Astrocyte (in vitro differentiated cells and primary cell): ENCODE measurements around the gene PIP4K2A. TPM values are rescaled to one million over a fixed set of nuclear protein-coding genes. Genes with fewer than 3 reads are reported as not detected.

Experiments used
- DNase-seq: peaks from one replicate; pipeline ENCODE4 v3.0.0-alpha.2; 2010; ENCODE audit warnings: low read depth
- FAIRE-seq: peaks from 2 replicates; lab custom pipeline; 2011; peaks lifted over from hg19 to GRCh38; lab: Jason Lieb, UNC
- H2AFZ ChIP-seq: 2 replicates; pipeline ENCODE4 v1.6.0; 2012; ENCODE audit warnings: low read depth, low read length, inconsistent platforms
- H3K27ac ChIP-seq: 2 replicates; pipeline ENCODE4 v1.5.1; 2011; ENCODE audit warnings: low read depth, low read length, inconsistent platforms
- H3K27me3 ChIP-seq: 2 replicates; pipeline ENCODE4 v1.6.0; 2011; ENCODE audit warnings: low read length, inconsistent platforms; ENCODE audit not compliant: insufficient read depth
- H3K36me3 ChIP-seq: 2 replicates; pipeline ENCODE4 v1.5.1; 2011; ENCODE audit warnings: low read length, inconsistent platforms; ENCODE audit not compliant: insufficient read depth
- H3K4me1 ChIP-seq: 2 replicates; pipeline ENCODE4 v1.5.1; 2011; ENCODE audit warnings: low read length, inconsistent platforms; ENCODE audit not compliant: insufficient read depth
- H3K4me2 ChIP-seq: 2 replicates; pipeline ENCODE4 v1.6.0; 2012; ENCODE audit warnings: low read length, inconsistent platforms
- H3K4me3 ChIP-seq: 2 replicates; pipeline ENCODE4 v1.5.1; 2011; ENCODE audit warnings: low read depth, mild to moderate bottlenecking, low read length, inconsistent platforms; ENCODE audit not compliant: insufficient read depth
- H3K79me2 ChIP-seq: 2 replicates; pipeline ENCODE4 v1.6.0; 2012; ENCODE audit warnings: mild to moderate bottlenecking, low read length, inconsistent platforms; ENCODE audit not compliant: insufficient read depth
- H3K9ac ChIP-seq: 2 replicates; pipeline ENCODE4 v1.6.0; 2012; ENCODE audit warnings: mild to moderate bottlenecking, low read length, inconsistent platforms
- H3K9me3 ChIP-seq: 2 replicates; pipeline ENCODE4 v1.5.1; 2012; ENCODE audit warnings: low read depth, mild to moderate bottlenecking, low read length, inconsistent platforms; ENCODE audit not compliant: insufficient read depth
- H4K20me1 ChIP-seq: 2 replicates; pipeline ENCODE4 v1.6.0; 2012; ENCODE audit warnings: low read length, inconsistent platforms; ENCODE audit not compliant: insufficient read depth
- H3K27ac Mint-ChIP-seq: one replicate; pipeline ENCODE4 v1.8.0; 2021; ENCODE audit warnings: mild to moderate bottlenecking, mixed read lengths; ENCODE audit not compliant: unreplicated experiment
- H3K27me3 Mint-ChIP-seq: one replicate; pipeline ENCODE4 v1.8.0; 2021; ENCODE audit warnings: low read depth, mixed read lengths; ENCODE audit not compliant: unreplicated experiment
- H3K36me3 Mint-ChIP-seq: one replicate; pipeline ENCODE4 v1.8.0; 2021; ENCODE audit warnings: low read depth, mixed read lengths; ENCODE audit not compliant: unreplicated experiment
- H3K4me1 Mint-ChIP-seq: one replicate; pipeline ENCODE4 v1.8.0; 2021; ENCODE audit warnings: low read depth, mixed read lengths; ENCODE audit not compliant: unreplicated experiment
- H3K4me3 Mint-ChIP-seq: one replicate; pipeline ENCODE4 v1.8.0; 2021; ENCODE audit warnings: mild to moderate bottlenecking, moderate library complexity, mixed read lengths; ENCODE audit not compliant: unreplicated experiment
- H3K9me3 Mint-ChIP-seq: one replicate; pipeline ENCODE4 v1.8.0; 2021; ENCODE audit warnings: mild to moderate bottlenecking, mixed read lengths; ENCODE audit not compliant: unreplicated experiment
- EZH2 ChIP-seq: IDR thresholded peaks from 2 replicates; pipeline ENCODE4 v1.6.1; 2012; ENCODE audit warnings: mild to moderate bottlenecking, low read length, inconsistent platforms; ENCODE audit not compliant: insufficient read depth
- total RNA-seq: library from RNA; stranded (reverse); gene quantifications from 2 replicates; pipeline ENCODE4 v1.2.1, GENCODE V29; 2021
- TF ChIP-seq, protein P1 (sequence below): IDR thresholded peaks from 2 replicates; pipeline ENCODE4 v1.5.1; 2011; ENCODE audit warnings: low read depth, mild to moderate bottlenecking, inconsistent platforms, low read length, moderate library complexity; ENCODE audit not compliant: insufficient read depth

Gene PIP4K2A
- total RNA-seq, 1 donor from 2014 or later, result 36.8 TPM

DNA sequence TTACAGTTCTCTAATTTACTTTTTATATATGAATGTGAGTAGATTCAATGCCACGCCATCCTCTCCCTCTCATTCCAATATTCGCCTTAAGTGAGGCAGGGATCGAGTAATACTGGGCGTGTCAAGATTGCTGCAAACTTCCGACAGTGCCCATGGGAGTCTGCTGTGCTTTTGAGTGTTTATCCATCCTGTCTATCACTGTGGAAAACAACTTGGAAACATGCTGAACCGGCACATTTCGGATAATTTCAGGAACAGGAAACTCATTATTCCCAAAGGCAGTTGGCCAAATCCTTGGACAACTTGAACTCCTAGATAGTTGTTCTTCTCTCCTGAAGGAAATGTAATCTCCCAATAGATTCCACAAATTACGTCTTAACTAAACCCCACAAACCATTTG is 28.5 kb downstream of the PIP4K2A start:
- H3K27ac ChIP-seq, result no peak overlapping the region
- H3K9ac ChIP-seq, result no peak overlapping the region
- H4K20me1 ChIP-seq, result peaks cover 49% of the 10 kb centered on the region
- Mint-ChIP-seq H3K4me1 (peaks cover 44% of the 10 kb centered on the region), H3K27me3 (no peaks in the 10 kb centered on the region), H3K9me3 (no peaks in the 10 kb centered on the region), H3K36me3 (peaks cover 2% of the 10 kb centered on the region), H3K4me3 (no peak overlapping the region), H3K27ac (peak overlapping the region; percentile 3)
- no peaks in the 10 kb centered on the region for H3K36me3 ChIP-seq
- DNase-seq (no peak), FAIRE-seq (no peak)
- H3K27me3 ChIP-seq, result no peaks in the 10 kb centered on the region
- TF ChIP-seq, protein P1, sequence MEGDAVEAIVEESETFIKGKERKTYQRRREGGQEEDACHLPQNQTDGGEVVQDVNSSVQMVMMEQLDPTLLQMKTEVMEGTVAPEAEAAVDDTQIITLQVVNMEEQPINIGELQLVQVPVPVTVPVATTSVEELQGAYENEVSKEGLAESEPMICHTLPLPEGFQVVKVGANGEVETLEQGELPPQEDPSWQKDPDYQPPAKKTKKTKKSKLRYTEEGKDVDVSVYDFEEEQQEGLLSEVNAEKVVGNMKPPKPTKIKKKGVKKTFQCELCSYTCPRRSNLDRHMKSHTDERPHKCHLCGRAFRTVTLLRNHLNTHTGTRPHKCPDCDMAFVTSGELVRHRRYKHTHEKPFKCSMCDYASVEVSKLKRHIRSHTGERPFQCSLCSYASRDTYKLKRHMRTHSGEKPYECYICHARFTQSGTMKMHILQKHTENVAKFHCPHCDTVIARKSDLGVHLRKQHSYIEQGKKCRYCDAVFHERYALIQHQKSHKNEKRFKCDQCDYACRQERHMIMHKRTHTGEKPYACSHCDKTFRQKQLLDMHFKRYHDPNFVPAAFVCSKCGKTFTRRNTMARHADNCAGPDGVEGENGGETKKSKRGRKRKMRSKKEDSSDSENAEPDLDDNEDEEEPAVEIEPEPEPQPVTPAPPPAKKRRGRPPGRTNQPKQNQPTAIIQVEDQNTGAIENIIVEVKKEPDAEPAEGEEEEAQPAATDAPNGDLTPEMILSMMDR, result no peak
- TF ChIP-seq EZH2, result no peak
- no peak overlapping the region for H3K4me3 ChIP-seq
- no peaks in the 10 kb centered on the region for H3K9me3 ChIP-seq
- H3K4me1 ChIP-seq, result peaks cover 31% of the 10 kb centered on the region
- H3K79me2 ChIP-seq, result peaks cover 84% of the 10 kb centered on the region
- H2AFZ ChIP-seq, result no peak overlapping the region
- H3K4me2 ChIP-seq, result no peak overlapping the region

DNA sequence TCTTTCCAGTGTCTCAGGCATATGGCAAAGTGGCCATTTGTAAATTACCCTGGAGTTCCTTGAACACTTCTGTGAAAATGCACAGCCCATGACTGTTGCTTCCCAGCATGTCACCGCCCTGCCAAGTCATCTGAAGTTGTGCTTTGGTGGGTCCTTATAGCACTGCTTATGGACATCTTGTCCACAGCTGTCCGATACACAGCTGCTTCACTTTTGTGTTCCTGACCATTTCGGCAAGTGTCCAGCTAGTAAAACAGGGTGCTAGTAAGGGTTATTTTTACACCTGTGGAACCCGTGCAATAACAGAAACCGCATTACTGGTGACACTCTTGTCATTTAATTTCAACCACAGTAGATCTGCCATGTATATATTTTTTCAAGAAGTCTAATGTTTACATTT is 29.7 kb downstream of the PIP4K2A start:
- Histone ChIP-seq H2AFZ (no peak overlapping the region), H3K4me2 (no peak overlapping the region), H3K27ac (no peak overlapping the region), H4K20me1 (peaks cover 47% of the 10 kb centered on the region), H3K36me3 (no peaks in the 10 kb centered on the region), H3K4me3 (no peak overlapping the region), H3K9ac (no peak overlapping the region), H3K9me3 (no peaks in the 10 kb centered on the region), H3K79me2 (peaks cover 85% of the 10 kb centered on the region), H3K4me1 (peaks cover 31% of the 10 kb centered on the region), H3K27me3 (no peaks in the 10 kb centered on the region)
- peaks cover 2% of the 10 kb centered on the region for H3K36me3 Mint-ChIP-seq
- H3K4me3 Mint-ChIP-seq, result no peak overlapping the region
- TF ChIP-seq EZH2, result no peak
- TF ChIP-seq, protein P1, result no peak
- peak overlapping the region; percentile 77 for H3K27ac Mint-ChIP-seq
- DNase-seq (no peak), FAIRE-seq (no peak)
- no peaks in the 10 kb centered on the region for H3K9me3 Mint-ChIP-seq
- H3K27me3 Mint-ChIP-seq, result no peaks in the 10 kb centered on the region
- peaks cover 51% of the 10 kb centered on the region for H3K4me1 Mint-ChIP-seq

DNA sequence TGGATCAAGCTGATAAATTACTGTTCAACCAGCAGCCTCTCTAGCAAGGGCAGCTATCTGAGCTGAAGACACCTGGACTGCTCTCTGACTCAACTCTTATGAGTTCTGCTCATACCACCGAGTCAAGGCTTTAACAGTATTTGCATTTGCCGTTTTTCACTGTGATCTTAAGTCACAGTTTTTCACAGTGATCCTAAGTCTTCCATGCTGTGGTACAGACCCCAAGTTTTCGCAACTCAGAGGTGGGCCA is 31.3 kb downstream of the PIP4K2A start:
- Histone ChIP-seq H3K9ac (peak overlapping the region; percentile 71), H2AFZ (no peak overlapping the region), H3K4me2 (peak overlapping the region; percentile 80), H3K4me1 (peaks cover 31% of the 10 kb centered on the region), H3K27me3 (no peaks in the 10 kb centered on the region), H3K4me3 (no peak overlapping the region), H3K79me2 (peaks cover 85% of the 10 kb centered on the region), H4K20me1 (peaks cover 41% of the 10 kb centered on the region), H3K27ac (peak overlapping the region; percentile 92), H3K36me3 (no peaks in the 10 kb centered on the region), H3K9me3 (no peaks in the 10 kb centered on the region)
- DNase-seq (peak; percentile 74), FAIRE-seq (peak; percentile 23)
- TF ChIP-seq, protein P1, result no peak
- no peak for TF ChIP-seq EZH2
- Mint-ChIP-seq H3K4me1 (peaks cover 57% of the 10 kb centered on the region), H3K27me3 (no peaks in the 10 kb centered on the region), H3K4me3 (no peak overlapping the region), H3K27ac (no peak overlapping the region), H3K36me3 (peaks cover 2% of the 10 kb centered on the region), H3K9me3 (no peaks in the 10 kb centered on the region)
